Measurements from ENCODE around the gene ZNF512. TPM values are rescaled to one million over a fixed set of nuclear protein-coding genes. Genes with fewer than 3 reads are reported as not detected.

ZNF512 gene
- polyA plus RNA-seq, 1 donor = 36.7 TPM

- Histone ChIP-seq H3K4me3 (ENCODE audit: low read length) (no peak overlapping the region), H3K9me3 (ENCODE audit: control insufficient read depth, low read depth, low read length) (no peaks in the 10 kb centered on the region), H3K27ac (ENCODE audit: low read length) (no peak overlapping the region), H3K4me1 (ENCODE audit: control insufficient read depth, insufficient read depth, low read length) (no peaks in the 10 kb centered on the region), H3K27me3 (ENCODE audit: control insufficient read depth, insufficient read depth, low read length) (no peaks in the 10 kb centered on the region), H3K36me3 (ENCODE audit: control insufficient read depth, insufficient read depth, low read length) (peaks cover 77% of the 10 kb centered on the region)
- DNase-seq = no peak
- WGBS (ENCODE audit: insufficient coverage, low lambda C conversion rate) = 100% methylated on average over 1 of the region's 1 CpG
Observed at GRCh38 chr2:27652790-27653189, 69.9 kb downstream of the ZNF512 start.

- peaks cover 71% of the 10 kb centered on the region for H3K36me3 ChIP-seq (ENCODE audit: control insufficient read depth, insufficient read depth, low read length)
Observed at GRCh38 chr2:27653397-27653796, 70.6 kb downstream of the ZNF512 start.

GRCh38 chr2:27655155-27655951, 72.5 kb downstream of the ZNF512 start:
- no peaks in the 10 kb centered on the region for H3K4me1 ChIP-seq (ENCODE audit: control insufficient read depth, insufficient read depth, low read length)
- no peaks in the 10 kb centered on the region for H3K9me3 ChIP-seq (ENCODE audit: control insufficient read depth, low read depth, low read length)
- DNase-seq = no peak
- H3K36me3 ChIP-seq (ENCODE audit: control insufficient read depth, insufficient read depth, low read length) = peaks cover 67% of the 10 kb centered on the region
- H3K27ac ChIP-seq (ENCODE audit: low read length) = no peak overlapping the region
- WGBS (ENCODE audit: insufficient coverage, low lambda C conversion rate) = no CpG with 5 or more reads among the region's 7 CpGs
- no peak overlapping the region for H3K4me3 ChIP-seq (ENCODE audit: low read length)
- no peaks in the 10 kb centered on the region for H3K27me3 ChIP-seq (ENCODE audit: control insufficient read depth, insufficient read depth, low read length)

More at GRCh38 chr2:27653397-27653796, 70.6 kb downstream of the ZNF512 start:
- no peaks in the 10 kb centered on the region for H3K4me1 ChIP-seq (ENCODE audit: control insufficient read depth, insufficient read depth, low read length)
- no peak overlapping the region for H3K4me3 ChIP-seq (ENCODE audit: low read length)
- no peaks in the 10 kb centered on the region for H3K9me3 ChIP-seq (ENCODE audit: control insufficient read depth, low read depth, low read length)
- no CpG with 5 or more reads among the region's 2 CpGs for WGBS (ENCODE audit: insufficient coverage, low lambda C conversion rate)
- DNase-seq = no peak
- no peaks in the 10 kb centered on the region for H3K27me3 ChIP-seq (ENCODE audit: control insufficient read depth, insufficient read depth, low read length)
- no peak overlapping the region for H3K27ac ChIP-seq (ENCODE audit: low read length)

GRCh38 chr2:27661371-27661770, 78.5 kb downstream of the ZNF512 start:
- WGBS (ENCODE audit: insufficient coverage, low lambda C conversion rate) = 100% methylated on average over 1 of the region's 1 CpG

GRCh38 chr2:27663285-27664153, 80.7 kb downstream of the ZNF512 start, which contains the start of the genes SLC4A1AP and SUPT7L:
Gene SLC4A1AP (plus strand): TSS chr2:27663889. CDS start chr2:27663915, 26 bp downstream.
Gene SUPT7L (minus strand): TSS chr2:27663614. CDS start chr2:27662192, 1,422 bp downstream.
- peaks cover 23% of the 10 kb centered on the region for H3K36me3 ChIP-seq (ENCODE audit: control insufficient read depth, insufficient read depth, low read length)
- WGBS (ENCODE audit: insufficient coverage, low lambda C conversion rate) = no CpG with 5 or more reads among the region's 56 CpGs
- H3K27ac ChIP-seq (ENCODE audit: low read length) = peak within 1 kb of the TSS; percentile 68
- no peaks in the 10 kb centered on the region for H3K9me3 ChIP-seq (ENCODE audit: control insufficient read depth, low read depth, low read length)
- peak; percentile 63 to 92 for DNase-seq
- H3K4me1 ChIP-seq (ENCODE audit: control insufficient read depth, insufficient read depth, low read length) = peaks cover 7% of the 10 kb centered on the region
- H3K4me3 ChIP-seq (ENCODE audit: low read length) = peak within 1 kb of the TSS; percentile 82
- H3K27me3 ChIP-seq (ENCODE audit: control insufficient read depth, insufficient read depth, low read length) = no peaks in the 10 kb centered on the region

More at GRCh38 chr2:27661371-27661770, 78.5 kb downstream of the ZNF512 start:
- DNase-seq = no peak
- Histone ChIP-seq H3K4me1 (ENCODE audit: control insufficient read depth, insufficient read depth, low read length) (peaks cover 7% of the 10 kb centered on the region), H3K27ac (ENCODE audit: low read length) (no peak overlapping the region), H3K27me3 (ENCODE audit: control insufficient read depth, insufficient read depth, low read length) (no peaks in the 10 kb centered on the region), H3K4me3 (ENCODE audit: low read length) (no peak overlapping the region), H3K36me3 (ENCODE audit: control insufficient read depth, insufficient read depth, low read length) (peaks cover 33% of the 10 kb centered on the region), H3K9me3 (ENCODE audit: control insufficient read depth, low read depth, low read length) (no peaks in the 10 kb centered on the region)

GRCh38 chr2:27664154-27664574, 81.3 kb downstream of the ZNF512 start:
- Histone ChIP-seq H3K9me3 (ENCODE audit: control insufficient read depth, low read depth, low read length) (no peaks in the 10 kb centered on the region), H3K4me3 (ENCODE audit: low read length) (peak overlapping the region; percentile 82), H3K27me3 (ENCODE audit: control insufficient read depth, insufficient read depth, low read length) (no peaks in the 10 kb centered on the region), H3K27ac (ENCODE audit: low read length) (no peak overlapping the region), H3K36me3 (ENCODE audit: control insufficient read depth, insufficient read depth, low read length) (peaks cover 26% of the 10 kb centered on the region), H3K4me1 (ENCODE audit: control insufficient read depth, insufficient read depth, low read length) (peaks cover 7% of the 10 kb centered on the region)
- DNase-seq = peak in 1 of 2 donors; percentile 10
- no CpG with 5 or more reads among the region's 28 CpGs for WGBS (ENCODE audit: insufficient coverage, low lambda C conversion rate)

- WGBS (ENCODE audit: insufficient coverage, low lambda C conversion rate) = 96% methylated on average over 4 of the region's 16 CpGs
- Histone ChIP-seq H3K4me1 (ENCODE audit: control insufficient read depth, insufficient read depth, low read length) (peaks cover 7% of the 10 kb centered on the region), H3K27ac (ENCODE audit: low read length) (no peak overlapping the region), H3K36me3 (ENCODE audit: control insufficient read depth, insufficient read depth, low read length) (peaks cover 26% of the 10 kb centered on the region), H3K4me3 (ENCODE audit: low read length) (peak overlapping the region; percentile 82), H3K9me3 (ENCODE audit: control insufficient read depth, low read depth, low read length) (no peaks in the 10 kb centered on the region), H3K27me3 (ENCODE audit: control insufficient read depth, insufficient read depth, low read length) (no peaks in the 10 kb centered on the region)
- DNase-seq = no peak
Observed at GRCh38 chr2:27664622-27665363, 82.0 kb downstream of the ZNF512 start.

- no peak overlapping the region for H3K4me3 ChIP-seq (ENCODE audit: low read length)
- WGBS (ENCODE audit: insufficient coverage, low lambda C conversion rate) = 80% methylated on average over 1 of the region's 1 CpG
Observed at GRCh38 chr2:27667446-27667845, 84.6 kb downstream of the ZNF512 start.

GRCh38 chr2:27671235-27671634, 88.4 kb downstream of the ZNF512 start:
- 100% methylated on average over 4 of the region's 4 CpGs for WGBS (ENCODE audit: insufficient coverage, low lambda C conversion rate)
- H3K4me3 ChIP-seq (ENCODE audit: low read length) = no peak overlapping the region
- no peaks in the 10 kb centered on the region for H3K27me3 ChIP-seq (ENCODE audit: control insufficient read depth, insufficient read depth, low read length)
- H3K9me3 ChIP-seq (ENCODE audit: control insufficient read depth, low read depth, low read length) = no peaks in the 10 kb centered on the region
- no peaks in the 10 kb centered on the region for H3K4me1 ChIP-seq (ENCODE audit: control insufficient read depth, insufficient read depth, low read length)
- peaks cover 39% of the 10 kb centered on the region for H3K36me3 ChIP-seq (ENCODE audit: control insufficient read depth, insufficient read depth, low read length)
- H3K27ac ChIP-seq (ENCODE audit: low read length) = no peak overlapping the region
- DNase-seq = no peak

More at GRCh38 chr2:27667446-27667845, 84.6 kb downstream of the ZNF512 start:
- peaks cover 24% of the 10 kb centered on the region for H3K36me3 ChIP-seq (ENCODE audit: control insufficient read depth, insufficient read depth, low read length)
- H3K9me3 ChIP-seq (ENCODE audit: control insufficient read depth, low read depth, low read length) = no peaks in the 10 kb centered on the region
- peaks cover 7% of the 10 kb centered on the region for H3K4me1 ChIP-seq (ENCODE audit: control insufficient read depth, insufficient read depth, low read length)
- no peak overlapping the region for H3K27ac ChIP-seq (ENCODE audit: low read length)
- no peaks in the 10 kb centered on the region for H3K27me3 ChIP-seq (ENCODE audit: control insufficient read depth, insufficient read depth, low read length)
- no peak for DNase-seq

Data from large intestine (tissue), 3 donors.